SK-N-SH (cell line): ENCODE results near the gene ERVMER34-1. TPM values are rescaled to one million over a fixed set of nuclear protein-coding genes. Genes with fewer than 3 reads are reported as not detected.

Experiments
- CTCF ChIA-PET: fragments of 300-600, 350-600 bp; formaldehyde crosslinking; extraction: SDS; loops from one replicate; lab custom pipeline; 2021; lab: Yijun Ruan, JAX
- POLR2A ChIA-PET: fragments of 350-600 bp; sonication (Branson Sonifier 250); formaldehyde crosslinking; extraction: SDS; loops from one replicate; lab custom pipeline; 2020; ENCODE audit warnings: antibody characterized with exemption, inconsistent platforms; lab: Yijun Ruan, JAX
- DNase-seq: peaks from one replicate; pipeline ENCODE4 v3.0.0; 2012
- H2AFZ ChIP-seq: fragments of 200-600 bp; sonication (generic); 2 replicates; pipeline ENCODE4 v1.8.1; 2016; ENCODE audit warnings: antibody characterized with exemption, mild to moderate bottlenecking, low read depth
- H3F3A ChIP-seq: fragments of 200-600 bp; sonication (generic); replicated peaks from 2 replicates; pipeline ENCODE3; 2016; ENCODE audit warnings: antibody characterized with exemption, mild to moderate bottlenecking; ENCODE audit not compliant: insufficient read depth
- H3K27ac ChIP-seq, 2 experiments: fragments of 200-500 bp in 1 of 2; fragments of 200-600 bp in 1 of 2; sonication (Bioruptor generic) in 1 of 2; sonication (generic), shearing (Covaris generic) in 1 of 2; 2 replicates each; pipeline versions ENCODE4 v1.5.1 to v1.6.1; 2014 to 2016; ENCODE audit warnings: low read depth in 2 of 2, inconsistent platforms in 1 of 2, low read length in 1 of 2, mild to moderate bottlenecking in 1 of 2, mixed read lengths in 1 of 2
- H3K27me3 ChIP-seq: fragments of 200-600 bp; sonication (generic), shearing (Covaris generic); 2 replicates; pipeline ENCODE4 v1.6.1; 2016; ENCODE audit warnings: mixed run types; ENCODE audit not compliant: insufficient read depth
- H3K36me3 ChIP-seq, 2 experiments: fragments of 200-500 bp in 1 of 2; fragments of 200-600 bp in 1 of 2; sonication (Bioruptor generic) in 1 of 2; sonication (generic) in 1 of 2; replicated peaks in 1 of 2; 2 replicates each; pipeline versions ENCODE3 to v1.5.1; 2014 to 2016; ENCODE audit warnings: low read length in 1 of 2, mild to moderate bottlenecking in 1 of 2; ENCODE audit not compliant: insufficient read depth in 2 of 2, control insufficient read depth in 1 of 2
- H3K4me1 ChIP-seq, 2 experiments: fragments of 200-500 bp in 1 of 2; fragments of 200-600 bp in 1 of 2; sonication (Bioruptor generic) in 1 of 2; sonication (generic), shearing (Covaris generic) in 1 of 2; 2 replicates each; pipeline versions ENCODE4 v1.5.1 to v1.6.1; 2014 to 2016; ENCODE audit warnings: low read depth in 1 of 2, low read length in 1 of 2, mixed run types in 1 of 2; ENCODE audit not compliant: insufficient read depth in 2 of 2, control insufficient read depth in 1 of 2
- H3K4me2 ChIP-seq: fragments of 200-600 bp; sonication (generic), shearing (Covaris generic); 2 replicates; pipeline ENCODE4 v1.6.1; 2017; ENCODE audit warnings: mixed run types
- H3K4me3 ChIP-seq, 2 experiments: fragments of 200-500 bp in 1 of 2; fragments of 200-600 bp in 1 of 2; sonication (Bioruptor generic) in 1 of 2; sonication (generic), shearing (Covaris generic) in 1 of 2; 2 replicates each; pipeline versions ENCODE4 v1.5.1 to v1.8.1; 2014 to 2016; ENCODE audit warnings: low read depth in 2 of 2, inconsistent platforms in 1 of 2, low read length in 1 of 2, mild to moderate bottlenecking in 1 of 2, mixed read lengths in 1 of 2, moderate library complexity in 1 of 2
- H3K79me2 ChIP-seq: fragments of 200-600 bp; sonication (generic); 2 replicates; pipeline ENCODE4 v1.8.1; 2017; ENCODE audit warnings: mild to moderate bottlenecking; ENCODE audit not compliant: insufficient read depth
- H3K9ac ChIP-seq: fragments of 200-600 bp; sonication (generic); 2 replicates; pipeline ENCODE4 v1.6.1; 2017; ENCODE audit warnings: mixed run types
- H3K9me2 ChIP-seq: fragments of 200-600 bp; sonication (generic); 2 replicates; pipeline ENCODE4 v1.6.1; 2017; ENCODE audit warnings: mixed run types
- H3K9me3 ChIP-seq: fragments of 200-600 bp; sonication (generic); 2 replicates; pipeline ENCODE4 v1.6.1; 2017; ENCODE audit warnings: mixed run types, mild to moderate bottlenecking, moderate library complexity
- H4K20me1 ChIP-seq: fragments of 200-600 bp; sonication (generic); 2 replicates; pipeline ENCODE4 v1.6.1; 2017; ENCODE audit warnings: mild to moderate bottlenecking, mixed run types; ENCODE audit not compliant: insufficient read depth
- CHD2 ChIP-seq: fragments of 150-350 bp; IDR thresholded peaks from 2 replicates; pipeline ENCODE4 v1.6.1; 2018; ENCODE audit warnings: low read length; ENCODE audit not compliant: partially characterized antibody
- ELF1 ChIP-seq: IDR thresholded peaks from 2 replicates; pipeline ENCODE4 v1.4.0; 2012
- EZH2phosphoT487 ChIP-seq: fragments of 200-600 bp; sonication (generic); IDR thresholded peaks from 2 replicates; pipeline ENCODE4 v1.6.1; 2017; ENCODE audit warnings: low read depth, mixed run types, mild to moderate bottlenecking, antibody characterized with exemption, moderate library complexity, borderline replicate concordance
- FOXM1 ChIP-seq: IDR thresholded peaks from 2 replicates; pipeline ENCODE4 v1.4.0; 2012; ENCODE audit warnings: low read depth, mild to moderate bottlenecking
- GABPA ChIP-seq: IDR thresholded peaks from 2 replicates; pipeline ENCODE4 v1.4.0; 2012; ENCODE audit warnings: low read depth, mild to moderate bottlenecking
- GATA2 ChIP-seq: sonication (generic); formaldehyde crosslinking; IDR thresholded peaks from 2 replicates; pipeline ENCODE4 v1.5.0; 2020; ENCODE audit warnings: mild to moderate bottlenecking, missing genetic modification reagents
- JUND ChIP-seq: IDR thresholded peaks from 2 replicates; pipeline ENCODE4 v1.4.0; 2012
- MXI1 ChIP-seq: IDR thresholded peaks from 2 replicates; pipeline ENCODE4 v1.6.1; 2012; ENCODE audit warnings: mild to moderate bottlenecking, low read depth, low read length, improper control_type of control experiment
- REST ChIP-seq: IDR thresholded peaks from 2 replicates; pipeline ENCODE4 v1.6.1; 2012; ENCODE audit warnings: mild to moderate bottlenecking, low read depth, low read length, moderate library complexity
- SIN3A ChIP-seq: IDR thresholded peaks from 2 replicates; pipeline ENCODE4 v1.6.1; 2012; ENCODE audit warnings: low read depth, mild to moderate bottlenecking, low read length, moderate library complexity, borderline replicate concordance
- SMC3 ChIP-seq: IDR thresholded peaks from 2 replicates; pipeline ENCODE4 v1.6.1; 2012; ENCODE audit warnings: low read depth, low read length, improper control_type of control experiment
- USF1 ChIP-seq: IDR thresholded peaks from 2 replicates; pipeline ENCODE4 v1.4.0; 2012; ENCODE audit warnings: low read depth, borderline replicate concordance
- USF2 ChIP-seq: fragments of 150-350 bp; IDR thresholded peaks from 2 replicates; pipeline ENCODE4 v1.6.1; 2017; ENCODE audit warnings: antibody characterized with exemption, low read length, low read depth, borderline replicate concordance
- WGBS: methylation state at CpG from one replicate; pipeline ENCODE4 v1.1.6; 2017; ENCODE audit warnings: low lambda C conversion rate; 5-methylcytosine and 5-hydroxymethylcytosine counted together
- polyA plus RNA-seq, 3 experiments: library from polyadenylated mRNA; depleted of rRNA; stranded (reverse); fragments of >200 nt; gene quantifications; 2 replicates each; pipeline ENCODE4 v1.2.3, GENCODE V29; 2012
- TF ChIP-seq, protein P1 (sequence below): IDR thresholded peaks from 2 replicates; pipeline ENCODE4 v1.4.0; 2012; ENCODE audit warnings: low read depth, borderline replicate concordance

ERVMER34-1 gene
- polyA plus RNA-seq, 1 of the 3 experiments (the other 2 are of a cell fraction), result 0.05 TPM

DNA sequence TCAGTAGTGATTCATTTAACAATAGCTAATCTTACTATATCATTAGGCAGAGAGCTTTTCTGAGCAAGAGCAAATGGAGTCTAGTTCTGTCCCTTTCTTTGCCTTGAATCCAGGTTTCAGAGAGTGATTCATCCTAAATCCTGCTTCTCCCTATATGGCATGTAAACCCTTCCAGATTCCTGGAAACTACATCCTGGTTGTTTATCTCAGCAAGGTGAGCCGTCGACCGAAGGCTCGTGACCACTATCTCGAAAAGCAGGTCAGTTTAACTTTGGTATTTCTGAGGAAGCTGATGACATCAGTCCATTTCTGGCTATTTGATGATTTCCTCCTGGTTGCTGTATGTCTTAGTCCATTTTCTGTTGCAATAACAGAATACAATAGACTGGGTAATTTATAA, 40.7 kb upstream of the ERVMER34-1 start:
- Histone ChIP-seq H3K27me3 (no peaks in the 10 kb centered on the region), H3K4me3 (no peak overlapping the region), H4K20me1 (no peaks in the 10 kb centered on the region), H2AFZ (no peak overlapping the region), H3K79me2 (no peaks in the 10 kb centered on the region), H3K4me2 (no peak overlapping the region), H3K4me1 (no peaks in the 10 kb centered on the region), H3K9ac (no peak overlapping the region), H3K27ac (no peak overlapping the region), H3K36me3 (no peaks in the 10 kb centered on the region), H3K9me3 (no peaks in the 10 kb centered on the region), H3K9me2 (no peaks in the 10 kb centered on the region), H3F3A (no peaks in the 10 kb centered on the region)
- DNase-seq, result no peak
- ChIA-PET CTCF (interaction anchor here (1.7 kb wide), 1 partner anchor 190 kb away, joined by 4 read pairs; no protein-coding TSS in a partner anchor), POLR2A (no interaction called here)
- 92% methylated on average over 5 of the region's 5 CpGs for WGBS
- TF ChIP-seq JUND (no peak), FOXM1 (no peak), GABPA (no peak), SIN3A (no peak), REST (no peak)

DNA sequence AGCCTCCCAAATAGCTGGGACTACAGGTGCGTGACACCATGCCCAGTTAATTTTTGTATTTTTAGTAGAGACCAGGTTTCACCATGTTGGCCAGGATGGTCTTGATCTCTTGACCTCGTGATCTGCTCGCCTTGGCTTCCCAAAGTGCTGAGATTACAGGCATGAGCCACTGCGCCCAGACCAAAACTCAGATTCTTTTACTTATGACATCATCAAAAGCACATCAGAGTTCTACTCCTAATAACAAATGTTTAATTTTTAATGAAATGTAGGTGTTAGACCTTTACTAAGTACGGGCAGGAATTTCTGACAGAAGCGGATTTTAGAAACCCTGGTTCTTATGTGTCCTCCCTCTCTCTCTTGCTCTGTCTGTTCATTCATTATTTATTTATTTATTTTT, 38.5 kb upstream of the ERVMER34-1 start:
- Histone ChIP-seq H4K20me1 (no peaks in the 10 kb centered on the region), H3K4me2 (no peak overlapping the region), H3K4me3 (no peak overlapping the region), H3K4me1 (no peaks in the 10 kb centered on the region), H3K27ac (no peak overlapping the region), H3K9me2 (no peaks in the 10 kb centered on the region), H3K36me3 (no peaks in the 10 kb centered on the region), H3K79me2 (no peaks in the 10 kb centered on the region), H3F3A (no peaks in the 10 kb centered on the region), H2AFZ (no peak overlapping the region), H3K9ac (no peak overlapping the region), H3K27me3 (no peaks in the 10 kb centered on the region)
- no peak for DNase-seq
- ChIA-PET POLR2A (no interaction called here), CTCF (no interaction called here)
- WGBS, result 79% methylated on average over 6 of the region's 6 CpGs
- TF ChIP-seq MXI1, result no peak
- TF ChIP-seq, protein P1, sequence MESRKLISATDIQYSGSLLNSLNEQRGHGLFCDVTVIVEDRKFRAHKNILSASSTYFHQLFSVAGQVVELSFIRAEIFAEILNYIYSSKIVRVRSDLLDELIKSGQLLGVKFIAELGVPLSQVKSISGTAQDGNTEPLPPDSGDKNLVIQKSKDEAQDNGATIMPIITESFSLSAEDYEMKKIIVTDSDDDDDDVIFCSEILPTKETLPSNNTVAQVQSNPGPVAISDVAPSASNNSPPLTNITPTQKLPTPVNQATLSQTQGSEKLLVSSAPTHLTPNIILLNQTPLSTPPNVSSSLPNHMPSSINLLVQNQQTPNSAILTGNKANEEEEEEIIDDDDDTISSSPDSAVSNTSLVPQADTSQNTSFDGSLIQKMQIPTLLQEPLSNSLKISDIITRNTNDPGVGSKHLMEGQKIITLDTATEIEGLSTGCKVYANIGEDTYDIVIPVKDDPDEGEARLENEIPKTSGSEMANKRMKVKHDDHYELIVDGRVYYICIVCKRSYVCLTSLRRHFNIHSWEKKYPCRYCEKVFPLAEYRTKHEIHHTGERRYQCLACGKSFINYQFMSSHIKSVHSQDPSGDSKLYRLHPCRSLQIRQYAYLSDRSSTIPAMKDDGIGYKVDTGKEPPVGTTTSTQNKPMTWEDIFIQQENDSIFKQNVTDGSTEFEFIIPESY, result no peak
- no peak for TF ChIP-seq FOXM1
- TF ChIP-seq JUND, result no peak
- no peak for TF ChIP-seq REST
- no peak for TF ChIP-seq CHD2
- TF ChIP-seq EZH2phosphoT487, result no peak
- TF ChIP-seq SMC3, result no peak
- no peak for TF ChIP-seq USF1
- TF ChIP-seq USF2, result no peak
- TF ChIP-seq GABPA, result no peak
- no peak for TF ChIP-seq GATA2 (CRISPR knock-in tag)
- TF ChIP-seq ELF1, result no peak
- TF ChIP-seq, all 33 proteins: peak for 0
- H3K9me3 ChIP-seq, result no peaks in the 10 kb centered on the region
